ENCODE measurements around the gene UBE2M. TPM values are rescaled to one million over a fixed set of nuclear protein-coding genes. Genes with fewer than 3 reads are reported as not detected.

UBE2M gene
- total RNA-seq, 1 experiment from 2014 or later = 127 TPM

DNA sequence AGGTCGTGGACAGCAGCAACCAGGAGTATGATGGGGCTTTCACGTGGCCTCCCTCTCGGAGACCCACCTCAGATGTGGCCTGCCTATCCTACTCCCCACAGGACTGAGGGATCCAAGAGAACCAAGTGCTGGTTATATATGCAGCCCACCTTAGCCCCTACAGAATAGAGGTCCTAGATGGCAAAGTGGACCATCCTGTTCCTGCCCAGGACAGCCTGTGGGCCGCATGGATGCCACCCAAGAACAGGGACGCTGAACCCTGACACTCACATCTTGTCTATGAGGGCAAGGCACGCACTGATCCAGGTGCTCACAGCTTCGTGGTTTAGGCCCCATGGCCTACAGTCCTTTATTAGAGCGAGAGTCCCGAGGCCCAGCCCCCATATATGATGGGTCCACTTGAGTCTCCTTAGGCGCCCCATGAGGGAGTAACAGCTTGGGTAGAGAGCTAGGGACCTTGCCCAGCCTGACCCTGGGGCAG lies 45.2 kb downstream of the UBE2M start:
- no peak overlapping the region for H4K5ac ChIP-seq (ENCODE audit: insufficient read length, low read depth, low read length)
- no peak overlapping the region for H3K9ac ChIP-seq (ENCODE audit: extremely low read depth, insufficient read length, low read length)
- no peaks in the 10 kb centered on the region for H4K20me1 ChIP-seq (ENCODE audit: control insufficient read depth, insufficient read depth, insufficient read length)
- H3K79me1 ChIP-seq (ENCODE audit: insufficient read depth, low read depth, low read length, poor library complexity, severe bottlenecking) = no peaks in the 10 kb centered on the region
- H3K27ac Mint-ChIP-seq = no peak overlapping the region; a peak in 1 of 7 replicates
- H3K23ac ChIP-seq (ENCODE audit: insufficient read length, low read depth, low read length) = no peak overlapping the region
- H2BK5ac ChIP-seq (ENCODE audit: insufficient read length, low read length) = no peak overlapping the region
- no peak overlapping the region for H3T11ph ChIP-seq (ENCODE audit: low read length)
- H2AFZ ChIP-seq (ENCODE audit: low read length) = no peak overlapping the region
- peaks cover 4% of the 10 kb centered on the region for H3K23me2 ChIP-seq (ENCODE audit: insufficient read length, low read depth, low read length, poor library complexity, severe bottlenecking)
- no peak overlapping the region for H3K4me2 ChIP-seq (ENCODE audit: insufficient read depth, insufficient read length, low read length)
- no peak overlapping the region for H2BK20ac ChIP-seq (ENCODE audit: low read depth, low read length, poor library complexity, severe bottlenecking)
- H3K27me3 Mint-ChIP-seq (ENCODE audit: low read depth) = peaks cover 3% of the 10 kb centered on the region
- H2BK12ac ChIP-seq (ENCODE audit: insufficient read length, low read depth, low read length) = no peak overlapping the region
- H4K8ac ChIP-seq (replicated peaks; ENCODE audit: insufficient read length, low read depth, low read length) = no peak overlapping the region
- no peaks in the 10 kb centered on the region for H3K27me3 ChIP-seq (ENCODE audit: insufficient read depth, low read length)
- no peaks in the 10 kb centered on the region for H3K9me3 Mint-ChIP-seq
- H3K4me1 ChIP-seq (ENCODE audit: insufficient read depth, low read length) = no peaks in the 10 kb centered on the region
- H2AK5ac ChIP-seq (ENCODE audit: insufficient read length, low read length) = no peak overlapping the region
- WGBS (ENCODE audit: extremely low coverage, insufficient read length, low lambda C conversion rate) = no CpG with 5 or more reads among the region's 10 CpGs
- no peak overlapping the region for H2BK120ac ChIP-seq (ENCODE audit: low read depth, low read length, poor library complexity, severe bottlenecking)
- H3K36me3 Mint-ChIP-seq (ENCODE audit: insufficient read depth in 1 of 3, low read depth in 3 of 3) = peaks cover 9 to 19% (median 13%) of the 10 kb centered on the region in 3 experiments; a peak in 6 of 7 replicates
- peaks cover 2% of the 10 kb centered on the region; the same call in 1 of the 2 replicates for H3K79me2 ChIP-seq (ENCODE audit: insufficient read depth, low read length)
- H3K9me3 ChIP-seq (ENCODE audit: control insufficient read depth, low read depth, low read length) = no peaks in the 10 kb centered on the region
- TF ChIP-seq, protein P1, sequence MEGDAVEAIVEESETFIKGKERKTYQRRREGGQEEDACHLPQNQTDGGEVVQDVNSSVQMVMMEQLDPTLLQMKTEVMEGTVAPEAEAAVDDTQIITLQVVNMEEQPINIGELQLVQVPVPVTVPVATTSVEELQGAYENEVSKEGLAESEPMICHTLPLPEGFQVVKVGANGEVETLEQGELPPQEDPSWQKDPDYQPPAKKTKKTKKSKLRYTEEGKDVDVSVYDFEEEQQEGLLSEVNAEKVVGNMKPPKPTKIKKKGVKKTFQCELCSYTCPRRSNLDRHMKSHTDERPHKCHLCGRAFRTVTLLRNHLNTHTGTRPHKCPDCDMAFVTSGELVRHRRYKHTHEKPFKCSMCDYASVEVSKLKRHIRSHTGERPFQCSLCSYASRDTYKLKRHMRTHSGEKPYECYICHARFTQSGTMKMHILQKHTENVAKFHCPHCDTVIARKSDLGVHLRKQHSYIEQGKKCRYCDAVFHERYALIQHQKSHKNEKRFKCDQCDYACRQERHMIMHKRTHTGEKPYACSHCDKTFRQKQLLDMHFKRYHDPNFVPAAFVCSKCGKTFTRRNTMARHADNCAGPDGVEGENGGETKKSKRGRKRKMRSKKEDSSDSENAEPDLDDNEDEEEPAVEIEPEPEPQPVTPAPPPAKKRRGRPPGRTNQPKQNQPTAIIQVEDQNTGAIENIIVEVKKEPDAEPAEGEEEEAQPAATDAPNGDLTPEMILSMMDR (conservative IDR thresholded peaks at IDR 0.05) = no peak
- no peak overlapping the region for H4K91ac ChIP-seq (ENCODE audit: insufficient read length, low read depth, low read length)
- peaks cover 22 to 23% of the 10 kb centered on the region in 2 experiments for H3K4me1 Mint-ChIP-seq
- H2BK15ac ChIP-seq (ENCODE audit: low read depth, low read length) = no peak overlapping the region
- no peak overlapping the region for H3K14ac ChIP-seq (ENCODE audit: insufficient read depth, low read length)
- H3K18ac ChIP-seq (ENCODE audit: insufficient read length, low read depth, low read length) = no peak overlapping the region
- no peak overlapping the region; a peak in 1 of 5 replicates for H3K4me3 Mint-ChIP-seq
- no peak overlapping the region for H3K56ac ChIP-seq (ENCODE audit: insufficient read length, low read depth, low read length)
- H3K27ac ChIP-seq (ENCODE audit: insufficient read length, low read depth, low read length) = no peak overlapping the region
- no peak overlapping the region for H3K4ac ChIP-seq (ENCODE audit: low read depth, low read length)
- no peak for DNase-seq

Data from H9 (cell line).